ENCODE data around the gene RAB30.

GRCh38 chr11:83035070-83035854 is 36.4 kb downstream of the RAB30 start:
- no peak for TF ChIP-seq FOXM1 (IDR thresholded peaks at IDR 0.05; ENCODE audit: borderline replicate concordance, low read depth)
- TF ChIP-seq REST (IDR thresholded peaks at IDR 0.05; ENCODE audit: low read depth) = no peak
- no peak for TF ChIP-seq NFIC (IDR thresholded peaks at IDR 0.05)
- no peak for TF ChIP-seq YY1 (IDR thresholded peaks at IDR 0.05; ENCODE audit: low read depth)
- no peak for TF ChIP-seq TAF1 (IDR thresholded peaks at IDR 0.05; ENCODE audit: low read depth)
- no peak for TF ChIP-seq EGR1 (IDR thresholded peaks at IDR 0.05)

Measured in Ishikawa (cell line).